H1 (cell line): ENCODE data around the gene ZNF830.

ENCODE experiments used
- HDAC2 ChIP-seq, 2 experiments: fragments of 300-600 bp in 1 of 2; sonication (generic) in 1 of 2; IDR thresholded peaks; 2 replicates each; pipeline ENCODE4 v1.6.1; 2011 to 2012; ENCODE audit warnings: low read depth in 2 of 2, low read length in 2 of 2, mild to moderate bottlenecking in 2 of 2, moderate library complexity in 2 of 2, borderline replicate concordance in 1 of 2, inconsistent platforms in 1 of 2
- JUND ChIP-seq: IDR thresholded peaks from 2 replicates; pipeline ENCODE4 v1.6.1; 2011; ENCODE audit warnings: mild to moderate bottlenecking, improper control_type of control experiment, low read length
- MAFK ChIP-seq: IDR thresholded peaks from 2 replicates; pipeline ENCODE4 v1.6.1; 2012; ENCODE audit warnings: low read depth, mild to moderate bottlenecking, improper control_type of control experiment, low read length
- NRF1 ChIP-seq: IDR thresholded peaks from 2 replicates; pipeline ENCODE4 v1.6.1; 2011; ENCODE audit warnings: mild to moderate bottlenecking, low read depth, low read length, improper control_type of control experiment
- POLR2A ChIP-seq, 2 experiments: IDR thresholded peaks; 1 replicate in 1 of 2; 2 replicates in 1 of 2; pipeline ENCODE4 v1.6.1; 2011; ENCODE audit warnings: low read depth in 2 of 2, low read length in 2 of 2, mild to moderate bottlenecking in 2 of 2; ENCODE audit errors: control extremely low read depth in 1 of 2
- RAD21 ChIP-seq, 2 experiments: IDR thresholded peaks in 1 of 2; conservative IDR thresholded peaks in 1 of 2; 2 replicates each; pipeline ENCODE4 v1.6.1; 2011; ENCODE audit warnings: low read depth in 2 of 2, low read length in 2 of 2, improper control_type of control experiment in 1 of 2, inconsistent platforms in 1 of 2, mild to moderate bottlenecking in 1 of 2, moderate library complexity in 1 of 2
- RXRA ChIP-seq: IDR thresholded peaks from 2 replicates; pipeline ENCODE4 v1.6.1; 2011; ENCODE audit warnings: low read depth, mild to moderate bottlenecking, low read length, moderate library complexity; ENCODE audit not compliant: insufficient read depth
- SP2 ChIP-seq: IDR thresholded peaks from 2 replicates; pipeline ENCODE4 v1.6.1; 2012; ENCODE audit warnings: mild to moderate bottlenecking, low read length, inconsistent platforms
- TAF1 ChIP-seq: IDR thresholded peaks from 2 replicates; pipeline ENCODE4 v1.6.1; 2011; ENCODE audit warnings: mild to moderate bottlenecking, low read depth, low read length
- TF ChIP-seq, protein P1 (sequence below), 3 experiments: IDR thresholded peaks; 1 replicate in 2 of 3; 2 replicates in 1 of 3; pipeline versions ENCODE4 v1.5.1 to v1.6.1; 2011; ENCODE audit warnings: low read length in 3 of 3, mild to moderate bottlenecking in 3 of 3, inconsistent platforms in 2 of 3, low read depth in 1 of 3, moderate library complexity in 1 of 3; ENCODE audit not compliant: insufficient read depth in 1 of 3; ENCODE audit errors: control extremely low read depth in 1 of 3

DNA sequence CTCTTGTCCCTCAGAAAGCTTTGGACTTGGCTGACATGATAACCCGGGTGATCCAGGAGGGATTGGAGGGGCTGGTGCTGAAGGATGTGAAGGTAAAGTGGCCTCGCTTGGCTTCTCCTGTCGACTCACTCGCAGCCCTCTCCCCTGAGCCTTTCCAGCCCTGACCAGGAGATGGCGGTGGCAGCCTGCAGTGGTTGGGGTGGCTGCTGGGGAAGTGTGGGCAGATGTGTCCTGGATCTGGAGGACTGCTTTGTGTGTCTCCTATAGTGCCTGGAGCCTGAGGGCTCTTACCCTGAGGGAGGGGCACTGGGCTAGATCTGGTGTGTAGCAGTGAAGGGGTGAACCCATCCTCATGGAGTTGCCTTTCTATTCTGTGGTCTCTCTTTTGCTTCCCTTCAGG lies 36.9 kb downstream of the ZNF830 start:
- TF ChIP-seq, protein P1, sequence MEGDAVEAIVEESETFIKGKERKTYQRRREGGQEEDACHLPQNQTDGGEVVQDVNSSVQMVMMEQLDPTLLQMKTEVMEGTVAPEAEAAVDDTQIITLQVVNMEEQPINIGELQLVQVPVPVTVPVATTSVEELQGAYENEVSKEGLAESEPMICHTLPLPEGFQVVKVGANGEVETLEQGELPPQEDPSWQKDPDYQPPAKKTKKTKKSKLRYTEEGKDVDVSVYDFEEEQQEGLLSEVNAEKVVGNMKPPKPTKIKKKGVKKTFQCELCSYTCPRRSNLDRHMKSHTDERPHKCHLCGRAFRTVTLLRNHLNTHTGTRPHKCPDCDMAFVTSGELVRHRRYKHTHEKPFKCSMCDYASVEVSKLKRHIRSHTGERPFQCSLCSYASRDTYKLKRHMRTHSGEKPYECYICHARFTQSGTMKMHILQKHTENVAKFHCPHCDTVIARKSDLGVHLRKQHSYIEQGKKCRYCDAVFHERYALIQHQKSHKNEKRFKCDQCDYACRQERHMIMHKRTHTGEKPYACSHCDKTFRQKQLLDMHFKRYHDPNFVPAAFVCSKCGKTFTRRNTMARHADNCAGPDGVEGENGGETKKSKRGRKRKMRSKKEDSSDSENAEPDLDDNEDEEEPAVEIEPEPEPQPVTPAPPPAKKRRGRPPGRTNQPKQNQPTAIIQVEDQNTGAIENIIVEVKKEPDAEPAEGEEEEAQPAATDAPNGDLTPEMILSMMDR (IDR thresholded peaks at IDR 0.05; ENCODE audit: control extremely low read depth in 1 of 3, insufficient read depth in 1 of 3, low read depth in 1 of 3, low read length in 3 of 3), result peak; percentile 87 to 93 (median 88)
- TF ChIP-seq MAFK (no peak), POLR2A (IDR thresholded peaks at IDR 0.05; ENCODE audit: control extremely low read depth in 1 of 2, low read depth in 2 of 2, low read length in 2 of 2) (no peak), NRF1 (no peak), RAD21 (IDR thresholded peaks at IDR 0.05 in 1 of 2, conservative IDR thresholded peaks at IDR 0.05 in 1 of 2; ENCODE audit: low read depth in 2 of 2, low read length in 2 of 2) (peak; percentile 95), TAF1 (no peak), RXRA (no peak), SP2 (no peak), JUND (no peak), HDAC2 (IDR thresholded peaks at IDR 0.05; ENCODE audit: borderline replicate concordance in 1 of 2, low read depth in 2 of 2, low read length in 2 of 2) (no peak)
